Fibroblast of skin of back (primary cell): ENCODE data around the gene MBTD1.
"Not testable (repeated sequence)": the region's sequence is repeated elsewhere in the genome, so short reads cannot be mapped to it uniquely, and the experiment has no call there.

Source experiments
- DNase-seq: peaks from one replicate; pipeline ENCODE4 v3.0.0-alpha.2; 2013

Gene MBTD1

GRCh38 chr17:51185763-51186332 lies 74.0 kb downstream of the MBTD1 start:
- DNase-seq, result no peak

GRCh38 chr17:51184124-51184523 lies 75.7 kb downstream of the MBTD1 start:
- no peak for DNase-seq

- no peak for DNase-seq
Observed at GRCh38 chr17:51180486-51180885, 79.4 kb downstream of the MBTD1 start.

GRCh38 chr17:51172030-51172429 lies 87.8 kb downstream of the MBTD1 start:
- not testable (repeated sequence) for DNase-seq

- no peak for DNase-seq
Observed at GRCh38 chr17:51170736-51171135, 89.1 kb downstream of the MBTD1 start.

GRCh38 chr17:51169340-51169739 lies 90.5 kb downstream of the MBTD1 start:
- DNase-seq, result no peak

GRCh38 chr17:51166987-51167931 lies 92.6 kb downstream of the MBTD1 start:
- peak; percentile 49 for DNase-seq

- DNase-seq, result peak; percentile 88
Observed at GRCh38 chr17:51166198-51166986, 93.5 kb downstream of the MBTD1 start, which contains the start of gene NME2. Gene NME2, plus strand, starts transcription at chr17:51166411. Its CDS starts 420 bp downstream, at chr17:51166831.

GRCh38 chr17:51165680-51166197 lies 94.1 kb downstream of the MBTD1 start:
- peak; percentile 11 for DNase-seq

- no peak for DNase-seq
Observed at GRCh38 chr17:51164911-51165679, 94.8 kb downstream of the MBTD1 start.

- no peak for DNase-seq
Observed at GRCh38 chr17:51161541-51161940, 98.3 kb downstream of the MBTD1 start.

- no peak for DNase-seq
Observed at GRCh38 chr17:51159604-51160003, 100.2 kb downstream of the MBTD1 start.

- no peak for DNase-seq
Observed at GRCh38 chr17:51155416-51155815, 104.4 kb downstream of the MBTD1 start.

- peak; percentile 14 for DNase-seq
Observed at GRCh38 chr17:51154176-51154575, 105.7 kb downstream of the MBTD1 start.

- DNase-seq, result peak; percentile 99
Observed at GRCh38 chr17:51153210-51154072, 106.4 kb downstream of the MBTD1 start, which contains the start of gene NME1. Gene NME1, plus strand, starts transcription at chr17:51153559. Its CDS starts 2,096 bp downstream, at chr17:51155655.

- DNase-seq, result peak; percentile 34
Observed at GRCh38 chr17:51152766-51153209, 107.1 kb downstream of the MBTD1 start.

GRCh38 chr17:51150932-51151331 lies 108.9 kb downstream of the MBTD1 start:
- no peak for DNase-seq

GRCh38 chr17:51149163-51149562 lies 110.7 kb downstream of the MBTD1 start:
- no peak for DNase-seq

- peak; percentile 49 for DNase-seq
Observed at GRCh38 chr17:51147650-51148049, 112.2 kb downstream of the MBTD1 start.

- DNase-seq, result no peak
Observed at GRCh38 chr17:51144266-51145022, 115.4 kb downstream of the MBTD1 start.
